ENCODE measurements around the gene XYLT1. TPM values are rescaled to one million over a fixed set of nuclear protein-coding genes. Genes with fewer than 3 reads are reported as not detected.

XYLT1 gene
- total RNA-seq, 1 donor from 2014 or later: 27.3 TPM

- Histone ChIP-seq H3K27me3 (no peaks in the 10 kb centered on the region), H3K4me3 (no peak overlapping the region), H3K9me3 (no peaks in the 10 kb centered on the region), H3K4me1 (peaks cover 5% of the 10 kb centered on the region), H3K27ac (no peak overlapping the region), H3K36me3 (no peaks in the 10 kb centered on the region)
- no peak for DNase-seq (ENCODE audit: extremely low spot score in 2 of 2)
- intact Hi-C loops (cut with DNase I): loop anchor here (10.0 kb wide), 1 partner anchor 115 kb away; no protein-coding TSS in a partner anchor
- TF ChIP-seq CTCF (IDR thresholded peaks at IDR 0.05): no peak
- TF ChIP-seq POLR2AphosphoS5 (IDR thresholded peaks at IDR 0.05; ENCODE audit: insufficient read depth in 1 of 2, low read depth in 1 of 2): no peak
- TF ChIP-seq POLR2A (IDR thresholded peaks at IDR 0.05): no peak
Observed at GRCh38 chr16:17289674-17290635, 180.8 kb downstream of the XYLT1 start.

GRCh38 chr16:17289050-17289449 is 181.7 kb downstream of the XYLT1 start:
- no peak overlapping the region for H3K4me3 ChIP-seq
- TF ChIP-seq POLR2AphosphoS5 (IDR thresholded peaks at IDR 0.05; ENCODE audit: insufficient read depth in 1 of 2, low read depth in 1 of 2): no peak
- no peak for TF ChIP-seq POLR2A (IDR thresholded peaks at IDR 0.05)
- no peak for TF ChIP-seq CTCF (IDR thresholded peaks at IDR 0.05)
- H3K9me3 ChIP-seq: no peaks in the 10 kb centered on the region
- no peaks in the 10 kb centered on the region for H3K36me3 ChIP-seq
- no peaks in the 10 kb centered on the region for H3K27me3 ChIP-seq
- no peak overlapping the region for H3K27ac ChIP-seq
- intact Hi-C loops (cut with DNase I): no loop called here
- H3K4me1 ChIP-seq: peaks cover 5% of the 10 kb centered on the region
- DNase-seq (ENCODE audit: extremely low spot score in 2 of 2): no peak

- no peaks in the 10 kb centered on the region for H3K27me3 ChIP-seq
- no peak for DNase-seq (ENCODE audit: extremely low spot score in 2 of 2)
- intact Hi-C loops (cut with DNase I): no loop called here
- no peak overlapping the region for H3K4me3 ChIP-seq
- H3K4me1 ChIP-seq: peaks cover 5% of the 10 kb centered on the region
- H3K9me3 ChIP-seq: no peaks in the 10 kb centered on the region
- H3K27ac ChIP-seq: no peak overlapping the region
- TF ChIP-seq CTCF (IDR thresholded peaks at IDR 0.05) (no peak), POLR2A (IDR thresholded peaks at IDR 0.05) (no peak), POLR2AphosphoS5 (IDR thresholded peaks at IDR 0.05; ENCODE audit: insufficient read depth in 1 of 2, low read depth in 1 of 2) (no peak)
- no peaks in the 10 kb centered on the region for H3K36me3 ChIP-seq
Observed at GRCh38 chr16:17287166-17287800, 183.5 kb downstream of the XYLT1 start.

GRCh38 chr16:17286443-17286842 is 184.3 kb downstream of the XYLT1 start:
- TF ChIP-seq POLR2A (IDR thresholded peaks at IDR 0.05) (no peak), POLR2AphosphoS5 (IDR thresholded peaks at IDR 0.05; ENCODE audit: insufficient read depth in 1 of 2, low read depth in 1 of 2) (no peak), CTCF (IDR thresholded peaks at IDR 0.05) (no peak)
- no peak overlapping the region for H3K4me3 ChIP-seq
- no peak for DNase-seq (ENCODE audit: extremely low spot score in 2 of 2)
- no peaks in the 10 kb centered on the region for H3K27me3 ChIP-seq
- H3K4me1 ChIP-seq: peaks cover 5% of the 10 kb centered on the region
- no peaks in the 10 kb centered on the region for H3K36me3 ChIP-seq
- H3K27ac ChIP-seq: no peak overlapping the region
- intact Hi-C loops (cut with DNase I): no loop called here
- H3K9me3 ChIP-seq: no peaks in the 10 kb centered on the region

Measured in vagina (tissue), 2 donors.